H1 (cell line): Measurements from ENCODE around the gene SAMD7. TPM values are rescaled to one million over a fixed set of nuclear protein-coding genes. Genes with fewer than 3 reads are reported as not detected.

Experiments
- CTCF ChIA-PET: fragments of 300-600 bp; sonication (Branson Sonifier 250); formaldehyde crosslinking; loops from one replicate; lab custom pipeline; 2021; ENCODE audit not compliant: partially characterized antibody; lab: Charles Lee
- POLR2A ChIA-PET: fragments of 300-600 bp; sonication (Branson Sonifier 250); formaldehyde crosslinking; loops from one replicate; lab custom pipeline; 2021; ENCODE audit warnings: inconsistent platforms; ENCODE audit not compliant: partially characterized antibody; lab: Charles Lee
- DNase-seq, 2 experiments: peaks; one replicate each; pipeline versions ENCODE4 v3.0.0 to v3.0.0-alpha.2; 2010 to 2022; ENCODE audit warnings: low spot score in 2 of 2, low read depth in 1 of 2, mixed read lengths in 1 of 2
- FAIRE-seq: peaks from 2 replicates; lab custom pipeline; 2011; peaks lifted over from hg19 to GRCh38; lab: Jason Lieb, UNC
- H2AFZ ChIP-seq: 2 replicates; pipeline ENCODE4 v1.8.1; 2012; ENCODE audit warnings: low read length, inconsistent platforms
- H2AK5ac ChIP-seq: 2 replicates; pipeline ENCODE4 v1.6.1; 2013; ENCODE audit warnings: low read depth, low read length
- H2BK120ac ChIP-seq: replicated peaks from 2 replicates; pipeline ENCODE3; 2013; ENCODE audit warnings: low read depth, low read length, inconsistent platforms
- H2BK12ac ChIP-seq: 2 replicates; pipeline ENCODE4 v1.6.1; 2013; ENCODE audit warnings: low read depth, low read length
- H2BK15ac ChIP-seq: 2 replicates; pipeline ENCODE4 v1.6.1; 2013; ENCODE audit warnings: low read length
- H2BK20ac ChIP-seq: 2 replicates; pipeline ENCODE4 v1.6.1; 2013; ENCODE audit warnings: low read length
- H2BK5ac ChIP-seq: 2 replicates; pipeline ENCODE4 v1.6.1; 2013; ENCODE audit warnings: low read depth, low read length
- H3K14ac ChIP-seq: 2 replicates; pipeline ENCODE4 v1.6.1; 2013; ENCODE audit warnings: inconsistent platforms; ENCODE audit not compliant: insufficient read length
- H3K18ac ChIP-seq: 2 replicates; pipeline ENCODE4 v1.6.1; 2013; ENCODE audit warnings: low read length; ENCODE audit errors: extremely low read depth
- H3K23ac ChIP-seq: 2 replicates; pipeline ENCODE4 v1.6.1; 2013; ENCODE audit warnings: inconsistent platforms; ENCODE audit not compliant: insufficient read length
- H3K23me2 ChIP-seq: 2 replicates; pipeline ENCODE4 v1.6.1; 2013; ENCODE audit warnings: low read depth, low read length
- H3K27ac ChIP-seq: 2 replicates; pipeline ENCODE4 v1.6.1; 2011; ENCODE audit warnings: low read depth, low read length, inconsistent platforms
- H3K27me3 ChIP-seq, 4 experiments: replicated peaks in 1 of 4; 1 replicate in 1 of 4; 2 replicates in 3 of 4; pipeline versions ENCODE4 v1.6.1 to v1.8.1; 2011 to 2013; ENCODE audit warnings: low read length in 3 of 4, mild to moderate bottlenecking in 3 of 4, inconsistent platforms in 2 of 4, mixed read lengths in 2 of 4, moderate library complexity in 1 of 4; ENCODE audit not compliant: control insufficient read depth in 3 of 4, insufficient read depth in 3 of 4; ENCODE audit errors: extremely low read depth in 1 of 4
- H3K36me3 ChIP-seq, 4 experiments: 2 replicates each; pipeline versions ENCODE4 v1.6.1 to v1.8.1; 2011 to 2013; ENCODE audit warnings: mild to moderate bottlenecking in 4 of 4, low read length in 3 of 4, moderate library complexity in 2 of 4, control low read depth in 1 of 4, inconsistent platforms in 1 of 4; ENCODE audit not compliant: insufficient read depth in 4 of 4, control insufficient read depth in 2 of 4
- H3K4ac ChIP-seq: replicated peaks from 2 replicates; pipeline ENCODE3; 2013; ENCODE audit warnings: low read length, low read depth, mixed read lengths, inconsistent platforms; ENCODE audit not compliant: insufficient read length
- H3K4me1 ChIP-seq, 4 experiments: replicated peaks in 1 of 4; 1 replicate in 1 of 4; 2 replicates in 3 of 4; pipeline versions ENCODE4 v1.6.1 to v1.8.1; 2011 to 2013; ENCODE audit warnings: low read length in 3 of 4, inconsistent platforms in 2 of 4, mixed read lengths in 1 of 4; ENCODE audit not compliant: insufficient read depth in 4 of 4, control insufficient read depth in 3 of 4
- H3K4me2 ChIP-seq, 2 experiments: 2 replicates each; pipeline versions ENCODE4 v1.6.1 to v1.8.1; 2011 to 2013; ENCODE audit warnings: low read depth in 2 of 2, low read length in 2 of 2, control low read depth in 1 of 2, inconsistent platforms in 1 of 2, mild to moderate bottlenecking in 1 of 2; ENCODE audit not compliant: insufficient read depth in 1 of 2
- H3K4me3 ChIP-seq, 4 experiments: fragments of 200-600, 300-600 bp in 1 of 4; sonication (generic), shearing (Covaris generic), sonication (Bioruptor Twin) in 1 of 4; 2 replicates each; pipeline versions ENCODE4 v1.5.1 to v1.8.1; 2011 to 2016; ENCODE audit warnings: low read length in 4 of 4, low read depth in 3 of 4, control low read depth in 2 of 4, inconsistent platforms in 2 of 4, mild to moderate bottlenecking in 2 of 4, mixed read lengths in 1 of 4, moderate library complexity in 1 of 4; ENCODE audit not compliant: insufficient read depth in 2 of 4; ENCODE audit errors: extremely low read depth in 1 of 4
- H3K56ac ChIP-seq: replicated peaks from 2 replicates; pipeline ENCODE3; 2013; ENCODE audit warnings: low read depth, mild to moderate bottlenecking, mixed read lengths, low read length, inconsistent platforms; ENCODE audit not compliant: insufficient read length
- H3K79me1 ChIP-seq: 2 replicates; pipeline ENCODE4 v1.6.1; 2013; ENCODE audit warnings: low read depth, low read length, control low read depth
- H3K79me2 ChIP-seq, 2 experiments: 2 replicates each; pipeline versions ENCODE4 v1.6.1 to v1.8.1; 2012 to 2013; ENCODE audit warnings: low read length in 2 of 2, mild to moderate bottlenecking in 2 of 2, inconsistent platforms in 1 of 2; ENCODE audit not compliant: insufficient read depth in 2 of 2, control insufficient read depth in 1 of 2
- H3K9ac ChIP-seq, 4 experiments: replicated peaks in 1 of 4; 1 replicate in 1 of 4; 2 replicates in 3 of 4; pipeline versions ENCODE4 v1.6.1 to v1.8.1; 2011 to 2013; ENCODE audit warnings: low read depth in 3 of 4, low read length in 3 of 4, control low read depth in 2 of 4, mild to moderate bottlenecking in 2 of 4, moderate library complexity in 2 of 4, inconsistent platforms in 1 of 4; ENCODE audit errors: extremely low read depth in 1 of 4
- H3K9me3 ChIP-seq, 2 experiments: 2 replicates each; pipeline versions ENCODE4 v1.6.1 to v1.8.1; 2012 to 2013; ENCODE audit warnings: mild to moderate bottlenecking in 2 of 2, moderate library complexity in 2 of 2, control low read depth in 1 of 2, inconsistent platforms in 1 of 2, low read depth in 1 of 2, low read length in 1 of 2, mixed read lengths in 1 of 2; ENCODE audit not compliant: insufficient read depth in 2 of 2
- H4K20me1 ChIP-seq, 2 experiments: replicated peaks in 1 of 2; 2 replicates each; pipeline versions ENCODE3 to v1.8.1; 2011 to 2013; ENCODE audit warnings: inconsistent platforms in 2 of 2, low read length in 2 of 2, mild to moderate bottlenecking in 1 of 2; ENCODE audit not compliant: insufficient read depth in 2 of 2, control insufficient read depth in 1 of 2
- H4K5ac ChIP-seq: 2 replicates; pipeline ENCODE4 v1.6.1; 2013; ENCODE audit warnings: low read length, low read depth, mixed read lengths, inconsistent platforms; ENCODE audit not compliant: insufficient read length
- H4K8ac ChIP-seq: 2 replicates; pipeline ENCODE4 v1.8.0; 2013; ENCODE audit warnings: mild to moderate bottlenecking, moderate library complexity, low read length, inconsistent platforms; ENCODE audit not compliant: insufficient read depth; ENCODE audit errors: extremely low read depth
- H4K91ac ChIP-seq: replicated peaks from 2 replicates; pipeline ENCODE3; 2013; ENCODE audit warnings: low read length, mixed read lengths, inconsistent platforms; ENCODE audit not compliant: insufficient read length
- CBX5 ChIP-seq: fragments of 300-800, 300-1000 bp; sonication (generic); IDR thresholded peaks from 2 replicates; pipeline ENCODE4 v1.7.1; 2016; ENCODE audit warnings: antibody characterized with exemption, low read length, low read depth
- SAP30 ChIP-seq: fragments of 300-600 bp; sonication (generic); IDR thresholded peaks from 2 replicates; pipeline ENCODE4 v1.7.1; 2012; ENCODE audit warnings: low read length, moderate library complexity, mild to moderate bottlenecking, inconsistent platforms; ENCODE audit not compliant: insufficient read depth, insufficient replicate concordance
- SRF ChIP-seq: IDR thresholded peaks from 2 replicates; pipeline ENCODE4 v1.6.1; 2011; ENCODE audit warnings: mild to moderate bottlenecking, low read depth, low read length, moderate library complexity
- TAF1 ChIP-seq: IDR thresholded peaks from 2 replicates; pipeline ENCODE4 v1.6.1; 2011; ENCODE audit warnings: mild to moderate bottlenecking, low read depth, low read length
- TBP ChIP-seq: IDR thresholded peaks from 2 replicates; pipeline ENCODE4 v1.6.1; 2011; ENCODE audit warnings: low read depth, low read length, improper control_type of control experiment
- WGBS, 2 experiments: shearing (Covaris generic) in 1 of 2; methylation state at CpG; one replicate each; pipeline versions ENCODE4 v1.1.6 to v1.1.7; 2013 to 2015; ENCODE audit warnings: low lambda C conversion rate in 2 of 2, mixed read lengths in 2 of 2, inconsistent platforms in 1 of 2, low coverage in 1 of 2, missing lambda C conversion rate in 1 of 2; ENCODE audit not compliant: insufficient replicate concordance in 2 of 2, insufficient coverage in 1 of 2, insufficient read length in 1 of 2; ENCODE audit errors: extremely low coverage in 1 of 2, missing lambda C conversion rate in 1 of 2; 5-methylcytosine and 5-hydroxymethylcytosine counted together
- polyA plus RNA-seq, 7 experiments: library from polyadenylated mRNA; depleted of rRNA in 3 of 7; stranded (reverse) in 5 of 7; unstranded in 2 of 7; fragments of >200 nt in 5 of 7; fragments of 200-250 nt in 2 of 7; gene quantifications; 1 replicate in 5 of 7; 2 replicates in 1 of 7; 4 replicates in 1 of 7; pipeline versions ENCODE4 v1.2.1 to v1.2.3, GENCODE V29; 2011 to 2013; ENCODE audit warnings: missing spikeins in 2 of 7, mixed read lengths in 2 of 7
- total RNA-seq: library from RNA; stranded (reverse); fragmentation: NEBNext Ultra II Directional; extraction: Animal tissue kit (Norgen Biotek cat#: 25700); gene quantifications from 2 replicates; pipeline ENCODE4 v1.2.1, GENCODE V29; 2021

The SAMD7 gene
- total and polyA plus RNA-seq, 2 of the 8 experiments (the other 6 are each of a cell fraction or from before 2014, with no cell fraction given) = not detected

GRCh38 chr3:169864270-169864669, 47.1 kb upstream of the SAMD7 start:
- Histone ChIP-seq H3K79me2 (no peaks in the 10 kb centered on the region), H3K79me1 (no peaks in the 10 kb centered on the region), H3K4me3 (no peak overlapping the region), H3K9ac (no peak overlapping the region), H3K36me3 (no peaks in the 10 kb centered on the region), H3K23ac (no peak overlapping the region), H2BK120ac (no peak overlapping the region), H3K4ac (no peak overlapping the region), H3K4me2 (no peak overlapping the region), H3K14ac (no peak overlapping the region), H3K27ac (no peak overlapping the region), H3K23me2 (no peaks in the 10 kb centered on the region; the same call in 1 of the 2 replicates), H2BK20ac (no peak overlapping the region), H2AK5ac (no peak overlapping the region), H4K20me1 (no peaks in the 10 kb centered on the region), H3K9me3 (no peaks in the 10 kb centered on the region), H3K56ac (no peak overlapping the region), H2BK15ac (no peak overlapping the region), H3K27me3 (no peaks in the 10 kb centered on the region), H2AFZ (no peak overlapping the region), H3K4me1 (peaks cover 2 to 5% (median 4%) of the 10 kb centered on the region in 4 experiments; a peak in 5 of 7 replicates), H4K5ac (no peak overlapping the region), H4K91ac (no peak overlapping the region), H2BK5ac (no peak overlapping the region), H2BK12ac (no peak overlapping the region), H3K18ac (no peak overlapping the region), H4K8ac (no peak overlapping the region)
- POLR2A ChIA-PET = no interaction called here
- WGBS, 2 experiments = 92% methylated on average over 2 of the region's 2 CpGs; no CpG with 5 or more reads in 1 of the 2 experiments
- CTCF ChIA-PET = interaction anchor here (0.6 to 6.1 kb wide), 11 partner anchors 9 to 248 kb away, joined by 3 to 37 read pairs (median 4); partner anchors contain the start of gene SEC62
- DNase-seq (no peak), FAIRE-seq (no peak)
- no peak for TF ChIP-seq SRF
- TF ChIP-seq TAF1 = no peak
- no peak for TF ChIP-seq TBP
- TF ChIP-seq SAP30 = no peak
- TF ChIP-seq CBX5 = no peak
